Breast epithelium (tissue), 4 donors: ENCODE results near the gene MSL3B.

ENCODE experiments used
- DNase-seq, 2 donors: peaks; one replicate each; pipeline ENCODE4 v3.0.0-alpha.2; 2019; ENCODE audit warnings: low spot score in 2 of 2
- H3K27ac ChIP-seq, 2 donors: fragments of 200-600 bp; sonication (generic) in 1 of 2; one replicate each; pipeline ENCODE4 v1.5.1; 2016 to 2019; ENCODE audit warnings: mild to moderate bottlenecking in 1 of 2
- H3K27me3 ChIP-seq, 2 donors: fragments of 200-600 bp; sonication (generic) in 1 of 2; one replicate each; pipeline versions ENCODE4 v1.5.1 to v1.6.0; 2017 to 2019; ENCODE audit warnings: control low read depth in 1 of 2, mild to moderate bottlenecking in 1 of 2
- H3K36me3 ChIP-seq: fragments of 200-600 bp; one replicate; pipeline ENCODE4 v1.5.1; 2019
- H3K4me1 ChIP-seq, 2 donors: fragments of 200-600 bp; sonication (generic); one replicate each; pipeline ENCODE4 v1.5.1; 2016 to 2019; ENCODE audit warnings: control low read depth in 1 of 2
- H3K4me3 ChIP-seq, 3 donors: fragments of 200-600 bp; sonication (generic); 1 replicate in 2 of 3; 2 replicates in 1 of 3; pipeline ENCODE4 v1.5.1; 2016 to 2019; ENCODE audit warnings: mild to moderate bottlenecking in 3 of 3, moderate library complexity in 2 of 3
- H3K9me3 ChIP-seq, 2 donors: fragments of 200-600 bp; sonication (generic) in 1 of 2; one replicate each; pipeline ENCODE4 v1.5.1; 2016 to 2019; ENCODE audit warnings: control low read depth in 1 of 2
- POLR2A ChIP-seq: fragments of 450-650 bp; IDR thresholded peaks from one replicate; pipeline ENCODE4 v1.6.1; 2016; ENCODE audit warnings: antibody characterized with exemption, mild to moderate bottlenecking, moderate library complexity
- POLR2AphosphoS5 ChIP-seq, 3 donors: sonication (generic); formaldehyde crosslinking; IDR thresholded peaks; one replicate each; pipeline ENCODE4 v1.6.1; 2017; ENCODE audit warnings: antibody characterized with exemption in 3 of 3
- intact Hi-C: fragments of 100-400 bp; cut with DNase I; formaldehyde crosslinking; loops from one replicate; pipeline ENCODE4 v1.15.1; 2023; ENCODE audit warnings: low total_unique reads
- TF ChIP-seq, protein P1 (sequence below), 3 donors: fragments of 450-650 bp; IDR thresholded peaks; one replicate each; pipeline ENCODE4 v1.5.1; 2016 to 2017; ENCODE audit warnings: antibody characterized with exemption in 3 of 3, mild to moderate bottlenecking in 3 of 3, moderate library complexity in 3 of 3

MSL3B gene

DNA sequence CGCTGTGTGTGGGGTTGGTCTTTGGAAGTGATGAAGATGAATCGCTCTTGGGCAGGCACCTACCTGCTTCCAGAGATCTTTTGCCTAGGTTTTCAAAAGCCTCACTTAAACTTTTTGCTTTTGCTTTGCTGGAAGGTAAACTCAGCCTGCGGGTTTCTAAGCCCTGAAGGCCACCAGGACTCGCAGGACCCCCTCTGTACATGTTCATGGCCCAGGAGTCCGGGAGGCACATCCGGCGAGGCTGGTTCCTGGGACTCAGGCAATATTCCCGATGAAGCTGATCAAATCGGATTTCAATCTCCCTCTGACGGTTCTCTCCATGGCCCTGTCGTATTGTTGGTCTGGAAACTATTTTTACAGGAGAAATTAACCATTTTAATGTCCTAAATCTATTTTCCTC is 27.0 kb downstream of the MSL3B start:
- Histone ChIP-seq H3K4me1 (no peaks in the 10 kb centered on the region), H3K9me3 (no peaks in the 10 kb centered on the region), H3K27ac (no peak overlapping the region), H3K36me3 (no peaks in the 10 kb centered on the region), H3K4me3 (no peak overlapping the region), H3K27me3 (no peaks in the 10 kb centered on the region)
- intact Hi-C loops: no loop called here
- TF ChIP-seq POLR2AphosphoS5 (IDR thresholded peaks at IDR 0.05) (no peak), POLR2A (no peak)
- TF ChIP-seq, protein P1, sequence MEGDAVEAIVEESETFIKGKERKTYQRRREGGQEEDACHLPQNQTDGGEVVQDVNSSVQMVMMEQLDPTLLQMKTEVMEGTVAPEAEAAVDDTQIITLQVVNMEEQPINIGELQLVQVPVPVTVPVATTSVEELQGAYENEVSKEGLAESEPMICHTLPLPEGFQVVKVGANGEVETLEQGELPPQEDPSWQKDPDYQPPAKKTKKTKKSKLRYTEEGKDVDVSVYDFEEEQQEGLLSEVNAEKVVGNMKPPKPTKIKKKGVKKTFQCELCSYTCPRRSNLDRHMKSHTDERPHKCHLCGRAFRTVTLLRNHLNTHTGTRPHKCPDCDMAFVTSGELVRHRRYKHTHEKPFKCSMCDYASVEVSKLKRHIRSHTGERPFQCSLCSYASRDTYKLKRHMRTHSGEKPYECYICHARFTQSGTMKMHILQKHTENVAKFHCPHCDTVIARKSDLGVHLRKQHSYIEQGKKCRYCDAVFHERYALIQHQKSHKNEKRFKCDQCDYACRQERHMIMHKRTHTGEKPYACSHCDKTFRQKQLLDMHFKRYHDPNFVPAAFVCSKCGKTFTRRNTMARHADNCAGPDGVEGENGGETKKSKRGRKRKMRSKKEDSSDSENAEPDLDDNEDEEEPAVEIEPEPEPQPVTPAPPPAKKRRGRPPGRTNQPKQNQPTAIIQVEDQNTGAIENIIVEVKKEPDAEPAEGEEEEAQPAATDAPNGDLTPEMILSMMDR (IDR thresholded peaks at IDR 0.05): no peak
- DNase-seq: no peak

DNA sequence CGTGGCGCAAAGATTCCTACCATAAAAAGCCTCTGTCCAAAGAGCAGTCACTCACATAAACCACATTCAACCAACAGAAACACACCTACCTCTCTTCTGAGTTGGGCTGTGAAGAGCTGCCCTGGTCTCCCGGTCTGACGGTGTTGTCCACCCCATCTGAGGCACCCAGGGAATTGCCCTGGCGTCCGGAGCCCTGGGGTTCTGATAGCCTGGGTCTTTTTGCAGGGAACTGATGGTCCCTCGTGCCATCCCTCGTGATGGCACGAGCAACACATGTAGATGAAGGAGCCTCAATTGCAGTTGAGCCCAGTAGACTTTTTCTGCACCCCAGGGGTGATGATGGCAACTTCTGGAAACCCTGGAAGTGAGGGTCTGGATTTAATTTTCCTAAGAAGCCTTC is 27.7 kb downstream of the MSL3B start:
- Histone ChIP-seq H3K36me3 (no peaks in the 10 kb centered on the region), H3K4me3 (no peak overlapping the region), H3K27me3 (no peaks in the 10 kb centered on the region), H3K4me1 (no peaks in the 10 kb centered on the region), H3K9me3 (no peaks in the 10 kb centered on the region), H3K27ac (no peak overlapping the region)
- intact Hi-C loops: no loop called here
- TF ChIP-seq POLR2AphosphoS5 (IDR thresholded peaks at IDR 0.05) (no peak), POLR2A (no peak)
- TF ChIP-seq, protein P1 (IDR thresholded peaks at IDR 0.05): no peak
- no peak for DNase-seq

DNA sequence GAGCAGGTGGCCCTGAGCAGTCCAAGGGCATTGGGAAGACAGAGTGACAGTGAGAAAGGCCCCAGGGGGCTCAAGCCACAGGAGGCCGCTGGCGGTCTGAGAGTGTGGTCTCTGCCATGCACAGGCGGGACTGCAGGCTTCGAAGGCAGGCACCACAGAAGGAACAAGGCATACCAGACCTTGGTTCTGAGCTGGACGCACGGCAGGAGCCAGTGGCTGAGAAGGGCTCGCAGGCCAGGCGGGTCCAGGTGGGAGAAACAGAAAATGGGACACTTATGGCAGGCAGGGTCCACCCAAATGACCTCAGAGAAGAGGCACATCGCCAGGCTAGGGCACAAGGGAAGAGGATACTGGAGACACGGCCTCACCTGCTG is 28.8 kb downstream of the MSL3B start:
- Histone ChIP-seq H3K27ac (no peak overlapping the region), H3K9me3 (no peaks in the 10 kb centered on the region), H3K4me1 (no peaks in the 10 kb centered on the region), H3K36me3 (no peaks in the 10 kb centered on the region), H3K27me3 (no peaks in the 10 kb centered on the region), H3K4me3 (no peak overlapping the region)
- no peak for DNase-seq
- intact Hi-C loops: no loop called here
- TF ChIP-seq POLR2A (no peak), POLR2AphosphoS5 (IDR thresholded peaks at IDR 0.05) (no peak)
- TF ChIP-seq, protein P1 (IDR thresholded peaks at IDR 0.05): no peak

DNA sequence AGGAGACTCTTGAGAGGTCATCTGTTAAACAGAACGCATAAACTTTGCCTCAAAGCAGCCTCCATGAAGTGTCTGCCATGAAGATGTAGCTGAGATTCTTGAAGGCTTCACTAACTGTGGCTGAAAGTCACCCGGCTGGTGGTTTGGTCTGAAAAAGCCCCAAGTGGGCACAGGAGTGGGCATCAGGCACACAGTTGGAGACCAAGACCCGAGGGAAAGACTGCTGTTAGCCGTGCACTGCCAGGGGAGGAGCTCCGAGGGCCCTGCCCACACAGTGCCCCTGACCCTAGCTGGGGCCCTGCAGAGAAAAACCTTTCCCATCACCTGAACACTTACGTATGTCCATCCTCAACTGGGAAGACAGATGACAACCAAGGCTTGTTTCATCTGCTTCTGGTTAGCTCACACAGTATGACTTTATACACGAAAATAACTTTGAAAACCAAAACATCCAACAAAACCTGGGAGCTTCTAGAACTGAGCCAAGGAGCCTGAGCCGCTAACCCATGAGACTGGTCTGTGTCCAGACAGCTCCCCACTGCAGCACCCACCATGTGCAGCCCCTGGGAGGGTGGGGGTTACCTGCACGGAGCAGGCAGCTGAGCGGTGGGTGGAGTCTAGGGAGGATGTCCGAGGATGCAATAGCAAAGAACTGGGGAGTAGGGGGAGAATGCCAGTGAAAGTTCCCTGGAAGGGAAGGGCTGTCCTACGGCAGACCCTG is 29.3 kb downstream of the MSL3B start:
- TF ChIP-seq POLR2AphosphoS5 (IDR thresholded peaks at IDR 0.05): no peak
- TF ChIP-seq, protein P1 (IDR thresholded peaks at IDR 0.05): no peak
- TF ChIP-seq POLR2A: no peak
- no peak for DNase-seq
- no peak overlapping the region for H3K4me3 ChIP-seq
- no peaks in the 10 kb centered on the region for H3K4me1 ChIP-seq
- H3K9me3 ChIP-seq: no peaks in the 10 kb centered on the region
- no peaks in the 10 kb centered on the region for H3K36me3 ChIP-seq
- intact Hi-C loops: no loop called here
- H3K27me3 ChIP-seq: no peaks in the 10 kb centered on the region
- H3K27ac ChIP-seq: no peak overlapping the region

DNA sequence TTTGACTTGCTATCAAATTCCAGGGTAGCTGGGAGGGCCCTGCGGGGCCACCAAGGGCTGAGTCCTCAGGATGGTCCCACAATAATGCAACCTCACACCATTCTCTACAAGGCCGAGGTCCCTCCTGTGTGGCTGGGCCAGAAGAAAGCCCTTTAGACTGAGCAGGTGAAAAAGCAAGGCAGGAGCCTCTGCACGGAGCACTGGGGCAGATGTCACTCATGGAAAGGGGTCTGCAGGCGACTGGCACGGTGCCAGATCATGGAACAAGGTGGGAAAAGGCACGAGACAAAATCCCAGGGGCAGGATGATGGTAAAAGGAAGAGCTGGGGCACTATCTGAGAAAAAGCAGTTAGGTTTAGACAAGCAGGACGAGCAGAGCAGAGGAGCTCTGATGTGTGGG is 29.9 kb downstream of the MSL3B start:
- intact Hi-C loops: no loop called here
- Histone ChIP-seq H3K27me3 (no peaks in the 10 kb centered on the region), H3K9me3 (no peaks in the 10 kb centered on the region), H3K4me1 (no peaks in the 10 kb centered on the region), H3K4me3 (no peak overlapping the region), H3K36me3 (no peaks in the 10 kb centered on the region), H3K27ac (no peak overlapping the region)
- TF ChIP-seq POLR2AphosphoS5 (IDR thresholded peaks at IDR 0.05): no peak
- no peak for TF ChIP-seq POLR2A
- TF ChIP-seq, protein P1 (IDR thresholded peaks at IDR 0.05): no peak
- no peak for DNase-seq
